Tibial artery (tissue), 4 donors: ENCODE data around the gene ATP5PD.

ENCODE experiments used
- DNase-seq, 2 donors: peaks; one replicate each; pipeline ENCODE4 v3.0.0-alpha.2; 2019
- H3K27ac ChIP-seq, 2 donors: fragments of 200-600 bp; sonication (generic) in 1 of 2; 1 replicate in 1 of 2; 2 replicates in 1 of 2; pipeline ENCODE4 v1.5.1; 2018 to 2019; ENCODE audit warnings: mild to moderate bottlenecking in 1 of 2
- H3K27me3 ChIP-seq, 2 donors: fragments of 200-600 bp; sonication (generic) in 1 of 2; one replicate each; pipeline versions ENCODE4 v1.5.1 to v1.6.0; 2016 to 2019
- H3K36me3 ChIP-seq, 3 donors: fragments of 200-600 bp; sonication (generic) in 2 of 3; one replicate each; pipeline ENCODE4 v1.5.1; 2016 to 2019; ENCODE audit warnings: mild to moderate bottlenecking in 2 of 3
- H3K4me1 ChIP-seq, 4 donors: fragments of 200-600 bp; sonication (generic) in 2 of 4; 1 replicate in 3 of 4; 2 replicates in 1 of 4; pipeline ENCODE4 v1.5.1; 2016 to 2019
- H3K4me3 ChIP-seq, 2 donors: fragments of 200-600 bp; sonication (generic) in 1 of 2; 1 replicate in 1 of 2; 2 replicates in 1 of 2; pipeline ENCODE4 v1.5.1; 2018 to 2019; ENCODE audit warnings: mild to moderate bottlenecking in 2 of 2
- H3K9me3 ChIP-seq, 3 donors: fragments of 200-600 bp; sonication (generic) in 1 of 3; one replicate each; pipeline ENCODE4 v1.5.1; 2016 to 2019
- intact Hi-C: fragments of 100-400 bp; cut with DNase I; formaldehyde crosslinking; loops from one replicate; pipeline ENCODE4 v1.15.0; 2023; ENCODE audit warnings: low total_unique reads
- TF ChIP-seq, protein P1 (sequence below), 2 experiments: fragments of 200-600 bp in 1 of 2; fragments of 450-650 bp in 1 of 2; IDR thresholded peaks; one replicate each; pipeline ENCODE4 v1.5.1; 2017 to 2019; ENCODE audit warnings: antibody characterized with exemption in 2 of 2, mild to moderate bottlenecking in 1 of 2, moderate library complexity in 1 of 2

ATP5PD gene

DNA sequence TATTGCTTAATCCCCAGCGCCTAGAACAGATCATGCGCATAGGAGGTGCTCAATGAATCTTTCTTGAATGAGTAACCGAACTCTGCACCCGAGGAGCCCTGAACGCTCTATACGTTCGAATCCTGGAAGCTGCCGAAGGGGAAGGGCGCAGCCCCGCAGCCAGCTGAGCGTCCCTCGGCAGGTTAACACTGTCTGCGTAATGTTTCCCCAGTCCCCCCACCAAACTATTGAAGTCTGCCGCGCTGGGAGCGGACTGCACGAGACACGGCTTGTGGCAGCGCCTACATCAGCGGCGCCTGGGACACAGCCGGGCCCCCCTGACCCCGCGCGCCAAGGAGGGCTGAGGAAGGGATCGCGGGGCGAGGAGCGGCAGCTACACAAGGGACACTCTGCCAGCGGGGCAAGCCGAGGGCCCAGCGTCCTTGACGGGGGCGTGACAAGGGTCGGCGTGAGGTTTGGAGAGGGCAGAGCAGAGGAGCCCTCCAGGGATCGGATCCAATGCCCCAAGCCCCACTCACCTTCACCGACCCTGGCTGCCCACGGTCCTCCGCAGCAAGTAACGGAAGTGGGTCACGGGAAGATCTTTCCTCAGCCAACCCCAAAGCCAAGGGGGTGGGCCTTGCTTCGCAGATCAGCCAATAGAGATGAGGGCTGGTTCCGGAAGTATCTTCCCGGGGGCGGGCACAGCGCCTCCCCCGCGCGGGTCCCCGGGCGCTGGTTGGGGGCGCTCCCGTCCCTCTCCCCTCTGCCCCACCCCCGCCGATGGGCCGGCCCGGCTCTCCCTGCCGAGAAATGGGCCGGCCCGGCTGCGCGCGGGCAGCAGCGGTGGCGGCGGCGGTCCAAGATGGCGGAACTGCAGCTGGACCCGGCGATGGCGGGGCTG lies at the start of gene ATP5PD, which contains the start of gene KCTD2:
TSS of gene ATP5PD (minus strand) at position 563 of the 883 bp plus-strand sequence. CDS start 4,319 bp downstream, outside the sequence.
TSS of gene KCTD2 (plus strand) at position 819 of the 883 bp plus-strand sequence. CDS start at position 845, 26 bp downstream.
- H3K36me3 ChIP-seq = peaks cover 7 to 22% (median 17%) of the 10 kb centered on the region in 3 donors
- no peaks in the 10 kb centered on the region for H3K27me3 ChIP-seq
- peak; percentile 96 to 99 for DNase-seq
- H3K27ac ChIP-seq = peak within 1 kb of the TSS; percentile 97 to 99
- H3K9me3 ChIP-seq = no peaks in the 10 kb centered on the region
- H3K4me1 ChIP-seq = peaks cover 0 to 32% (median 23%) of the 10 kb centered on the region in 4 donors
- intact Hi-C loops = no loop called here
- peak within 1 kb of the TSS; percentile 82 to 94 for H3K4me3 ChIP-seq
- TF ChIP-seq, protein P1, sequence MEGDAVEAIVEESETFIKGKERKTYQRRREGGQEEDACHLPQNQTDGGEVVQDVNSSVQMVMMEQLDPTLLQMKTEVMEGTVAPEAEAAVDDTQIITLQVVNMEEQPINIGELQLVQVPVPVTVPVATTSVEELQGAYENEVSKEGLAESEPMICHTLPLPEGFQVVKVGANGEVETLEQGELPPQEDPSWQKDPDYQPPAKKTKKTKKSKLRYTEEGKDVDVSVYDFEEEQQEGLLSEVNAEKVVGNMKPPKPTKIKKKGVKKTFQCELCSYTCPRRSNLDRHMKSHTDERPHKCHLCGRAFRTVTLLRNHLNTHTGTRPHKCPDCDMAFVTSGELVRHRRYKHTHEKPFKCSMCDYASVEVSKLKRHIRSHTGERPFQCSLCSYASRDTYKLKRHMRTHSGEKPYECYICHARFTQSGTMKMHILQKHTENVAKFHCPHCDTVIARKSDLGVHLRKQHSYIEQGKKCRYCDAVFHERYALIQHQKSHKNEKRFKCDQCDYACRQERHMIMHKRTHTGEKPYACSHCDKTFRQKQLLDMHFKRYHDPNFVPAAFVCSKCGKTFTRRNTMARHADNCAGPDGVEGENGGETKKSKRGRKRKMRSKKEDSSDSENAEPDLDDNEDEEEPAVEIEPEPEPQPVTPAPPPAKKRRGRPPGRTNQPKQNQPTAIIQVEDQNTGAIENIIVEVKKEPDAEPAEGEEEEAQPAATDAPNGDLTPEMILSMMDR (IDR thresholded peaks at IDR 0.05) = peak in 1 of 2 experiments; percentile 21

GRCh38 chr17:75096082-75096625 lies 49.4 kb upstream of the ATP5PD start:
- Histone ChIP-seq H3K27me3 (no peaks in the 10 kb centered on the region), H3K4me1 (peaks cover 0 to 33% (median 3%) of the 10 kb centered on the region in 4 donors), H3K4me3 (no peak overlapping the region), H3K9me3 (no peaks in the 10 kb centered on the region), H3K27ac (no peak overlapping the region), H3K36me3 (peaks cover 0 to 16% (median 0%) of the 10 kb centered on the region in 3 donors)
- intact Hi-C loops = no loop called here
- DNase-seq = peak; percentile 60 to 78
- TF ChIP-seq, protein P1 (IDR thresholded peaks at IDR 0.05) = no peak

- H3K4me1 ChIP-seq = peaks cover 0 to 37% (median 3%) of the 10 kb centered on the region in 4 donors
- no peaks in the 10 kb centered on the region for H3K27me3 ChIP-seq
- no peak overlapping the region for H3K4me3 ChIP-seq
- no peak overlapping the region for H3K27ac ChIP-seq
- no peak for DNase-seq
- no peaks in the 10 kb centered on the region for H3K9me3 ChIP-seq
- H3K36me3 ChIP-seq = peaks cover 0 to 6% (median 0%) of the 10 kb centered on the region in 3 donors
- intact Hi-C loops = no loop called here
- TF ChIP-seq, protein P1 (IDR thresholded peaks at IDR 0.05) = no peak
Observed at GRCh38 chr17:75094871-75095399, 48.2 kb upstream of the ATP5PD start.

- DNase-seq = no peak
- intact Hi-C loops = no loop called here
- H3K4me1 ChIP-seq = peaks cover 0 to 41% (median 5%) of the 10 kb centered on the region in 4 donors
Observed at GRCh38 chr17:75093548-75094158, 46.9 kb upstream of the ATP5PD start.

DNA sequence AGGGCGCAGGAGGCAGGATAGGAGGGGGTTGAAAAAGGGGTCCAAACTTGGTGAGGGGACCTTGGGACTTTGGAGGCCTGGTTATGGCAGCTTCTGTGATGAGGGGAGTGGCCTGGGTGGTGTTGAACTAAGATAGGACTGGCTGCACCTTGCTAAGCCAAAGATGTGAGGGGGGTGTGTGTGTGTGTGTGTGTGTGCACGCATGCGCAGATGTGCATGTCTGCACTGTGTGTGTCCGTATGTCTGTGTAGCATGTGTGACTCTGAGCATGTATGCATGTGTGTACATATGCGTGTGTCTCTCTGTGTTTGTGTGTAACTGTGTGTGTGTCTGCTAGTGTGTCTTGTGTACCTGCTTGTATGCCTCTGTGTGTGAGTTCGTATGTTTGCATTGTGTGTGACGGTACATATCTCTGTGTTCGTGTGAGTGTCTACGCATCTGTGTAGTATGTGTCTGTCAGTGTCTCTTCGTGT lies 45.1 kb upstream of the ATP5PD start:
- no peak overlapping the region for H3K27ac ChIP-seq
- no peak overlapping the region for H3K4me3 ChIP-seq
- H3K36me3 ChIP-seq = no peaks in the 10 kb centered on the region
- DNase-seq = no peak
- peaks cover 0 to 8% of the 10 kb centered on the region in 2 donors for H3K27me3 ChIP-seq
- H3K4me1 ChIP-seq = peaks cover 0 to 57% (median 18%) of the 10 kb centered on the region in 4 donors
- TF ChIP-seq, protein P1 (IDR thresholded peaks at IDR 0.05) = no peak
- H3K9me3 ChIP-seq = no peaks in the 10 kb centered on the region
- intact Hi-C loops = no loop called here

More at GRCh38 chr17:75093548-75094158, 46.9 kb upstream of the ATP5PD start:
- Histone ChIP-seq H3K36me3 (no peaks in the 10 kb centered on the region), H3K27ac (no peak overlapping the region), H3K9me3 (no peaks in the 10 kb centered on the region), H3K4me3 (no peak overlapping the region), H3K27me3 (no peaks in the 10 kb centered on the region)
- TF ChIP-seq, protein P1 (IDR thresholded peaks at IDR 0.05) = no peak
